GM21360 (cell line): Measurements from ENCODE around the gene PLCG2.
"Not testable (repeated sequence)": the region's sequence is repeated elsewhere in the genome, so short reads cannot be mapped to it uniquely, and the experiment has no call there.

Source experiments
- ATAC-seq: cut with Tn5 transposase; IDR thresholded peaks from one replicate; pipeline ENCODE4 v1.9.1; 2021; ENCODE audit warnings: mild to moderate bottlenecking, moderate library complexity; ENCODE audit not compliant: unreplicated experiment

PLCG2 gene

DNA sequence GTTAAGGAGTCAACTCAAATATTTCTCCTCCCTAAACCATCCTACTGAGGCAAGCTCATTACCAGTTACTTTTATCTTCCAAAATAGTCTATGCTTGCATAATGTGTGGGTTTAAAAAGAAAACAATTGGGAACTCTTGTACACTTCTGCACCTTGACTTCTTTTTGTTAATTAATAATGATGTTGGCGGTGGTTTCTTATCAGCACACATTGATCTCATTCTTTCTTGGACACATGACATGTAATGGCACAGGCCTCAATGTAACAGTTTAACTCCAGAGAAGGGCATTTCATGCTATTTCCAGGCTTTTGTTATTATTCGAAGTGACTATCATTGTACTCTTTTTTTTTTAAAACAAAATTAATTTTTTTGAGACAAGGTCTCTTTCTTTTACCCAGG lies 7.8 kb downstream of the PLCG2 start:
- no peak for ATAC-seq

DNA sequence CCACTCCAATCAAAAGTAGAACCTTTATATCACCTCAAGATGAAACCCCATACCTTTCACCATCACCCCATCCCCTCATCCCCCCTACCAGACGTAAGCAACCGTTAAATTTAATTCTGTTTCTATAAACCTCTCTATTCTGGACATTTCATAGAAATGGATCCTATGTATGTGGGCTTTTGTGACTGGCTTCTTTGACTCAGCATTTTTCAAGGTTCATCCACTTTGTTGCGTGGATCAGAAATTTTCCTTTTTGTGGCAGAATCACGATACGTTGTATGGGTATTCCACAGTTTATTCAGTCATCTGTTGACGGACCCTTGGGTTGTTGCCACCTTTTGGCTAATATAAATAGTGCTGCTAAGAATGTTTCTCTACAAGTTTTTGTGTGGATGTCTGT lies 8.6 kb downstream of the PLCG2 start:
- ATAC-seq = no peak

DNA sequence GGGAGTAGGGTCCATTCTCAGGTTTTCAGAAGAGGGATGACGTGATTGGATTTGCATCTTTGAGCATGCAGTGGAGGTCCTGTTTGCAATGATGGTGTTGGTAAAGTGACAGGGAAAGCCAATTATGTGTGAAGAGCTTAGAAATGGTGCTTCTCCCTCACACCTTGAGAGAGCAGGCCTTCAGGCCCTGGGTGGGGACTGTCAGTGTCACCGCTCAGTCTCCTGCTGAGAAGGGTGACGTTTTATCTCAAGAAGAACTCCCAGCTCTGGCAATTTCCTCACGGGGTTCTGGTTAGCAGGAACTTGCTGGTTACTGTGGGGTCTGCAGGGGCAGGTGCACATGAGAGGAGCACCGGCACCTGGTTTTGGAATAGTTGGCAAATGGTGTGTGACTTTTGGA lies 11.2 kb downstream of the PLCG2 start:
- ATAC-seq = no peak

DNA sequence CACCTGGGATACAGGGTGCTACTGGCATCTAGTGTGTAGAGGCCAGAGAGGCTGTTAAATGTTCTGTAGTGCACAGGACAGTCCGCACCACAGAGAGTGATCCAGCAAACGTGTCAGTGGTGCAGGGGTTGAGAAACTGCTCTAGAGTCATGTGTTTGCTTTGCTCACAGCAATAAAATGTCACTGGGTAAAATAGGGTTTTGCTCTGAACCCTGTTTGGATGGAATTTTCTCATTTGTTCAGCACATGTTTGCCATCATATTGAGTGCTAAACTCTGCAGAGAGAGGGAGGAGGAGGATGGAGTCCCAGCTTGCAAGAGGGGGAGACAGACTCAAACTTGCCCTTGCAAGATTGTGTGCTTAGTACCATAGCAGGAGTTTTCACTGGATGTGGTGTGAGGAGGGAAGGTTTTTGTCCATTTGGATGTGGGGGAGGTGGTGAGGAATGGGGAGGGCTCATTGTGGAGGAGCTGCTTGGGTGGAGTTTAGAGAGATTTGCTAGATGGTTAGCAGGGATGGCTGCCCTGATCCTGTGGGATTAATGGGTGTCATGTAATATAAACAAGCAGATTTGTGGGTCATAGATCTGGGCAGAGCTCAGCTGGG lies 11.8 kb downstream of the PLCG2 start:
- ATAC-seq = no peak

DNA sequence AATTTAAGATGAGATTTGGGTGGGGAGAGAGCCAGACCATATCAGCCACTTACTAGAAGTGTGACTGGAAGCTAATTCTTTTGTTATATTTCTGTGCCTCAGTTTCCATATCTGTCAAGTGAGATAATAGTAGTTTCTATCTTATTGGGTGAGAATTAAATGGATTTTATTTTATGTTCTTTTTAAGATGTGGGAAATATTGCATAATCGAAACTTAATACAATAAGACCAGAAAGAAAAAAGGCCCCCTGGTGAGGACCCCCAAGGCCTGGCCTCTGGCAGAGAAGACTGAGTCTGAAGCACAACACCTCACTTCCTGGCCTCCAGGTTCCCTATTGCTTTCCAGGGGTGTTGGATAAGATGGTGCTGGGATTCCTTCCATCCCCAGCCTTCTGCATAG lies 13.7 kb downstream of the PLCG2 start:
- ATAC-seq = no peak

DNA sequence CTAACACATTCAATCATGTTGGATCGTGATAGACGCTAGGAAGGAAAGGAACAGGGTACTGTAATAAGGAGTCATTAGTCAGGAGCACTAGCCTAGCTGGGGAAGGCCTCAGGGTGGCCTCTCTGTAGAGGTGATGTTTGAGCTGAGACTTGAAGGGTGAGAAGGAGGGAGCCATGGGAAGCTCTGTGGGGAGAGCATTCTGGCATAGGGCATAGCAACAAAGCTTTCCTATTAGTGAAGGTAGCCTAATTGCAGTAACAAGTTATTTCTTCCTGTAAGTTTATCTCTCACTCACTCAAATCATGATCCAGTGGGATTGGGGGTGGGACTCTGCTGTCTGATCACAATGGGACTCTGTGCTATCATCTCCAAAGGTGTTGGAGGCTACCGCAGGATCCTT lies 16.1 kb downstream of the PLCG2 start:
- ATAC-seq = no peak

DNA sequence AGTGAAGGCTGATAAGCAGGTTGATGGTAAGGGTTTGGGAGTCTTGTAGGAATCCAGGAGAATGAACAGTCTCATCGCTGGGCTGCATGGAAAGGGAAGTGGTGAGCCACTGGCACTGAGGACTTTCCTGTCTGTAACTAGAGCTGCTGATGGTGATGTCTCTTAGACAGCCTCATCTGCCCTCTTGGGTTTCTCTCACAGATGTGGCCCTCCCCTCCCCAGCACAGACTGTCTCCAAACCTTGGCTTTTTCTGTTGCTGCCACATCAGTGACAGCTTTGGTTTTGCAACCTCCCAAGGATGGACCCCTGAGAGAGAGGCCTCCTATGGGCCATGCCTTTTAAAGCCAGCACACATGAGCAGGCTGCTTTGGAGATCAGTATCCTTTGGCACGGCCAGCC lies 16.9 kb downstream of the PLCG2 start:
- no peak for ATAC-seq

DNA sequence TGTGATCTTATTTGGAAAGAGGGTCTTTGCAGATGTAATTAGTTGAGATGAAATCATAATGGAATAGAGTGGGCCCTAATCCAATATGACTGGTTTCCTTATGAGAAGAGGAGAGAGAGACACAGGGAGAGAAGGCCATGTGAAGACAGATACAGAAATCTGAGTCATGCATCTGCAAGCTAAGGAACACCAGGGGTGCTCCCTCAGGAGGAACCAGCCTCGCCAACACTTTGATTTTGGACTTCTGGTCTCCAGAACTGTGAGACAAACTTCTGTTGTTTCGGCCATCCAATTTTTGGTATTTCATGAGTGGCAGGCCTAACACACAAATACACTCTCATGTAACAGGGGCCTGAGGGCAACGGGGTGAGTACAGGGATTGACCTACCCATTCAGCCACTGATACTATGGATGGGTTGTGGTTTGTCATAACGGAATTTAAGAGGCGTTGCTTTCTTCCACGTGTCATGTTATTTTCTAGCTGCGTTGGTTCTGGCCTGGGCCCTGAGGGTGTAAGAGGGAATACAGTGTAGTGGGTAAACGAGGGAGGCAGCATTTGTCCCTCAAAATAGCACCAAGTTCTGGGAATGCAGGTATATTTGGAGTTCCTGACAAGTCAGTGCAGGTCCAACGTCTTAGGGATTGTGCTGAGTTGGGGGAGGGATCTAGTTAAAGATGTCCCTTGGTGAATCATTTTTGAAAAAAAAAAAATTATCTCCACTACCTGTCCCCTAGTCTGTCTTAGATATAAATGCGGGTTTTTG lies 17.7 kb downstream of the PLCG2 start:
- ATAC-seq = no peak

DNA sequence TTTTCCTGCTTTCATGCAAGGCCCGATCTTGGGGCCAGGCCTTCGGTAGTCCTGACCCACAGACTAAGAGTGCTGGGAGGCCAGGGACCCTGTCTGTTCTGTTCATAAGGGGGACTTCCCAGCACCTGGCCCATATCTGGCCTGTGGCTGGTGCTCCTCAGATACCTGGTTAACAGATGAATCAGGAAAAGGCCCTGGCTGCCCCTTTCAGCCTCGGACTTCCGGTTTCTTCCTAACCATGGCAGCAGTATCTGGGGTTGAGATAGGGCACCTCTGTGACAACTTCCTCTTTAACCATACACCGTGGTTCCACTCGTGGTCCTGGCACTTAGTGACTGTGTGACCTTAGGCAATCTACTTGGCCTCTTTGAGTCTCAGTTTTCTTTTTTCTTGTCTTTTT lies 18.4 kb downstream of the PLCG2 start:
- peak; percentile 38 for ATAC-seq

DNA sequence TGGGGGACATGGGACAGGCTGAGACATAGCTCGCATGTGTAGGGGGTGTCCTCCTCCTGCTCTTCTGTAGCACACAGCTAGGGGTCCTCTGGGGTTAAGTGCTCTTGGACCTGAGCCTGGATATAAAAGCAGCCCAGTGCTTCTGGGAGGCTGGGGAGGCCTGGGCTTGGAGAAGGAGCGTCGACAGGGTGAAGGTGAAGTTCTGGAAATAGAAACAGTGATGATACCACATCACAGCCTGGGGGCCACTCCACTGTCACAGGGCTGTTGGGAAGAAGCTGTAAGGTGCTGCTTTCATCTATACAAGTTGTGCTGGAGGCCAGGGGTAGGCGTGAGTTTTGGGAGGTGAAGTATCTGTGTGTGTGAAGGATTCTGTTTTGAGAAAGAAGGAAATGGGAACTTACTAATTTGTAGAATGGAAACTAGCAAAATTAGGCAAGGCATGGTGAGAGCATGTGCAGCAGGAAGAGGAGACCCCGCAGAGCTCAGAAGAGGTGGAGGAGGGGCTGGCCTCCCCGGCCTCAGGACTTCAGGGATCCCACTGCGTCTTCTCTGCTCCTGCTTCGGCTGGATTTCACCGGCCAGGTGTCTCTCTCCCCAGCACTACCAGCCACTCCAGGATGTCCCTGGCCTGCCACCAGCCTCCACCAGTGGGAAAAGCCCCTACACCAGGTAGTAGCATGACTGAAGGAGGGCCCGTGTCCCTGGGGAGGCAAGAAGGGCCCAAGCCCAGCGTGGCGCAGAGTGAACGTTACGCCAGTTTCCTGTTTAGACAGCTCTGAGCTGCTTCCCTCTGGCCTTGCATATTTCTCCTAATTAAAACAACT lies 19.4 kb downstream of the PLCG2 start:
- ATAC-seq = peak; percentile 48

DNA sequence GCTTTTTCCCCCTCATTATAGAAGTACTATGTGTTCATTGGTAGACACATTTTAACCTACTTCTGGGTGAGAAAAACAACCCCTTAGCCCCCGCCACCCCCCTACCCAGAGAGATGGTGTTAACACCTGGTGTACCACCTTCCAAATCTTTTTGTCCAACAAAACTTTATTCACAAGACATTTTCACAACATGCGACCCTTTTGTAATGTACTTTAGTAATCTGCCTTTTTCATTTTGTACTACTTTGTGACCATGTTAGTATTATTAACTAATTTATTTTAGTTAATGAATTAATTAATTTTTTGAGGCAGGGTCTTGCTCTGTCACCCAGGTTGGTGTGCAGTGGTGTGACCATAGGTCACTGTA lies 20.0 kb downstream of the PLCG2 start:
- ATAC-seq = no peak

DNA sequence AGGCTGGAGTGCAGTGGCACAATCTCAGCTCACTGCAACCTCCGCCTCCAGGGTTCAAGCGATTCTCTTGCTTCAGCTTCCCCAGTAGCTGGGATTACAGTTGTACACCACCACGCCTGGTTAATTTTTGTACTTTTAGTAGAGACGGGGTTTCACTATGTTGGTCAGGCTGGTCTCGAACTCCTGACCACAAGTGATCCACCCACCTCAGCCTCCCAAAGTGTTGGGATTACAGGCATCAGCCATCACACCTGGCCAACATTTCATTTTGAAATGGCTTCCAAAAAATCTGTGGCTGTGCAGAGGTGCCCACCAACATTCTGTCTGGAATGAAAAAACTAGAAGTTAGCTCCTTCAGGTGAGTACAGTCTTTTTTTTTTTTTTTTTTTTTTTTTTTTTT lies 22.6 kb downstream of the PLCG2 start:
- not testable (repeated sequence) for ATAC-seq

DNA sequence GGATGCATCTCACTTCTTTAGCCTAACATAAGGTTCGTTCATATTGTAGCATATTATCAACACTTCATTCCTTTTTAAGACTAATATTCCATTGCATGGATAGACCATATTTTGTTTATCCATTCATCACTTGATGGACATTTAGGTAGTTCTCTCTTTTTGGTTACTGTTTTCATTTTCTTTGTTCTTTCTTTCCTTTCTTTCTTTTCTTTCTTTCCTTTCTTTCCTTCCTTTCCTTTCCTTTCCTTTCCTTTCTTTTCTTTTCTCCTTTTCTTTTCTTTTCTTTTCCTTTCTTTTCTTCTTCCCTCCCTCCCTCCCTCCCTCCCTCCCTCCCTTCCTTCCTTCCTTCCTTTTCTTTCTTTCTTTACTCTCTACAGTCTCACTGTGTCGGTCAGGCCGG lies 24.2 kb downstream of the PLCG2 start:
- no peak for ATAC-seq

DNA sequence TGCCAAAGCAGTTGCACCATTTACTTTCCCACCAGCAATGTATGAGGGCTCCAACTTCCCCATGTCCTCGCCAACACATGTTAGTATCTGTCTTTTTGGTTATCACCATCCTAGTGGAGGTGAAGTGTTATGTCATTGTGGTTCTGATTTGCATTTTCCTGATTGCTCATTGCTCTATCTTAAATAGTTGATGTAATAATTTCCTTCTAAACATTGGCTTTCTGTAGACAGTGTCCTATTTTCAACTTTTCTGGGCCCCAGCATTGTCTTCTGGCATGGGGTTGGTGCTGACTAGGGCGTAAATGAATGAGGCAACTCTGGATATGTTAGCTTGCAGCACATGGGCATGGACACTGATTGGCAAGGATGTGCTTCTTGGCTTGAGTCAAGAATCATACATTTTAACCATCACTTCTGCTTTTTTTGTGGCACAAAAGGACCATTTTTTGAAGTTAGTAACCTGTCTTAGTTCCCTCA lies 25.1 kb downstream of the PLCG2 start:
- no peak for ATAC-seq

DNA sequence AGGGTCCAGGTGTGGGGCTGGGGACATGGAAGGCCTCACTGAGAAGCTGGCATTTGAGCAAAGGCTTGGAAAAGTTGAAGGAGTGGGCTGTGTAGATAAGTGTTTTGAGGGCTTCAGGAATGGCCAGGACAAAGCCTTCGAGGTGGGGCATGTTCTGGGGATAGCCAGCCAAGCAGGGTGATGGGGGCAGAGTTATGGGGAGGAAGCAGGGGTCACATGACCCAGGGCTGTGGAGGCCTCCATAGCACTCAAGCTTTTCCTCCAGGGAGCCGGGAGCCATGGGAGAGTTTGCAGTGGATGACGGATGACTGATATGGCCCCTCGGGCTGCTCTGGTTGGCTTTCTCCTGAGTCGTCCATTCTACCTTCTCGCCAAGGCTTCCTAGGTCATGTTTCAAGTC lies 27.6 kb downstream of the PLCG2 start:
- ATAC-seq = no peak

DNA sequence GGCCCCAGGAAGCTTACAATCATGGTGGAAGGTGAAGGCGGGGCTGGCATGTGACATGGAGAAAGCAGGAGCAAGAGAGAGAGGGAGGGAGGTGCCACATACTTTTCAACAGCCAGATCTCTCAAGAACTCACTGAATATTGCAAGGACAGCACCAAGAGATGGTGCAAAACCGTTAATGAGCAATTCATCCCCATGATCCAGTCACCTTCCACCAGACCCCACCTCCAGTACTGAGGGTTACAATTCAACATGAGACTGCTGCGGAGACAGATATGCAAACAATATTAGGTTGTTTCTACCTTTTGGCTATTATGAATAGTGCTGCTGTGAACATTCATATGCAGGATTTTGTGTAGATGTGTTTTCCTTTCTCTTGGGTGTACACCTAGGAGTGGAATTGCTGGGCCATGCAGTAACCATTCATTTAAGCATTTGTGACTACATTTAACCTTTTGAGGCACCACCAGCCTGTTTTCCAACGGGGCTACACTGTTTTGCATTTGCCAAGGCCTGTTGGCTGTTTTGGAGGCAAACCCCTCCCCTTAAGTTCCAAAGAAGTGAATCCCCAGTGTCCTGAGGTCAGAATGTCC lies 28.8 kb downstream of the PLCG2 start:
- ATAC-seq = no peak

DNA sequence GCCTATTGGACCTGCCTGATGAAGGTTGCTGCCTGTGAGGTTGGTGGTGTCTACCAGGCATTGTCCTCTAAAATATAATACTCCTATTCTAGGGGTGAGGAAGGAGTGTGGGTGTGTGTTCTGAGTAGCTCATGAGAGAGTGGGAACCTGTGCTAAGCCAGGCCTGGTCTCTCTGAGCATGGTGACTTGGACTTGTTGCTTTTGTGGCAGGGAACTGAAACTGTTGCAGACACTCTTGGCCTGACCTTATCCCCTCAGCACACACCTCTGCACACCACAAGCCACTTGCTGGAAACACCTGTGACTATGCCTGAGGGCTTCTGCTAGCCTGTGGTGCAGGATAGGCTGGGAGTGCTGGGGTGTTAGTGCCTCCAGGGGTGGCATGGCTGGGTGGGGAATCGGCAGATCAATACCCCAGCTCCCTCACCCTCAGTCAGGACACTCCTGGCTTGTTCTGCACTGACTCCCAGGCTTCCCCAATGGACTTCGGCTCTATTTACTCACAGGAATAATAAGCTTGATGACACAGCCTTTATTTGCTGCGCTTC lies 29.9 kb downstream of the PLCG2 start:
- ATAC-seq = peak; percentile 73

DNA sequence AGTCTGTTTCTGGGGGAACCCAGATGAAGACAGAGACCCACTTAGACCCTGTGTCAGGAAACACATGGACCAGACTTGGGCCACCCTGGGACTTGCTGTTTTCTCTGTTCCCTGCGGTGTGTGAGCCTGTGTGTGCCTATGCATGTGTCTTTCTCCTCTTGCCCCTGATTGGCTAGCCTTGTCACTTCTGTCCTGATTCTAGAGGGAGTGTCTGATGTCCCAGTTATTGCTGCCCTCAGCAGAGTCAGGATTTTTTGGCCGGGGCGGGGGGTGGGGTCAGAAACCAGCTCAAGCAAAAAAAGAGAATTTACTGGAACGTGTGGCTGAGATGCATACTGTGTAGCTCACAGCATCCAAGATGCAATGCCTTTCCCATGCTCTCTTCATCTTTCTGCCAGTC lies 30.5 kb downstream of the PLCG2 start:
- ATAC-seq = no peak

DNA sequence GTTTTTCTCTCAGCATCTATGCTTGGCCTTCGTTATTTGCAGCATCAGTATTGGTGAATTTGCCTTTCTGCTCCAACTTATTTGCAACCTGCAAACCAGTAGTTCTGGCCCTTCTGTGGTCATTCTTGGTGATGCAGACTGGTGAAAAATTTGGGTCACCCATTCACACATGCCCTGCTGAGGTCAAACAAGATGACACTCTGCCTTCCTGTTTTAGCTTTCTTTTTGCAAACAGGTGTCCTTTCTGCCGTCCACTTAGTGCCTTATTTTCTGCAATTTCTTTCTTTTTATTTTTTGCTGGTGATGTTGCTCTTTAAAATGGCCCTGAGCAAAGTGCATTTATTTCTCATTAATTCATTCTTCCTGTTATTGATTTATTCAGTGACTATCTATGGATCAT lies 31.3 kb downstream of the PLCG2 start:
- ATAC-seq = no peak

DNA sequence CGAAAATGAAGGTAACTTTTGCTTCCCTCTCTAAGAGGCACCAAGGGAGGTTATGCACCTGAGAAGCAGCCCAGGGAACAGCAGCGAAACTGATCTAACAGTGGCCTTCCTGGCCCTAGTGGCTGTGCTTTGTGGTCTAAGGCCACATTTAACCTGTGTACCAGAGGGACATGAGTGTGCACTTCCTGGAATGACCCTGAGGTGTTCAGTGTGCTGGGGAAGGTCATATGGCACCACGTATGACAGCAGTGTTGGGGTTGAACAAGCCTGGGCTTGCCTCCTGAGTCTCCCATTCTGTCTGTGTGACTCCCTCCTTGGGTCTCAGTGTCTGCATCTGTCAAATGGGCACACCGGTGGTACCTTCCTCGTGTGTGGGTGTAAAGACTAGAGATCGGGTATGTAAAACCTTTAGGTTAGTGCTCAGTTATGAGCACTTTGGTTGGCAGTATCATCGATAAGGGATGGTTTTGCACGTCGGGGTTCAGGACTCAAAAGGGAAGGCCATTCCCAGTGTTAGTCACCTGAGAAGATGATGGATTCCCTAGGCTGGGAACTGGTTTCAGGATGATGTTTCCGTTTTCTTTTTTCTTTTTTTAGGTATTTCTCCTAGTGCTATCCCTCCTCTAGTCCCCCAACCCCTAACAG lies 31.9 kb downstream of the PLCG2 start:
- ATAC-seq = no peak

DNA sequence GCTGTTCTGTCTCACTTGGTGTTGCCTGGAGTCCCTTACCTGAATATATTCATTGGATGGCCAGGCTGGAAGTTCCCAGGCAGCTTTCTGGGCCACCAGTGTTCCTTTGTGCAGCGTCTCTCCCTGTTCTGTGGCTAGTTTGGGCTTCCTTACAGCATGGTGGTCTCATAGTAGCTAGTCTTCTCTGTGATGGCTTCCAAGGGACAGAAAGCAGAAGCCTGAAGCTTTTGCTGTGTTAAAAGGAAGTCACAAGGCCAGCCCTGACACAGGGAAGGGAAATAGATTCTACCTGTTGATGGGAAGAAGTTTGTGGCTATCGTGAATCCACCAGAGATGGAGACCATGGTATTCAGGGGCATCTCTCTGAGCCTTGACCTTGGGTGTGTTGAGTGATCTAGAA lies 34.6 kb downstream of the PLCG2 start:
- no peak for ATAC-seq
